Hepatocyte (in vitro differentiated cells): ENCODE measurements around the gene ZNF302. TPM values are rescaled to one million over a fixed set of nuclear protein-coding genes. Genes with fewer than 3 reads are reported as not detected.
A peak's percentile ranks its signal among the peaks of the same experiment; 100 is the strongest.

Source experiments
- DNase-seq: peaks from one replicate; pipeline ENCODE4 v3.0.0-alpha.2; 2016; ENCODE audit warnings: low spot score
- H2AFZ ChIP-seq: fragments of 200-600 bp; sonication (generic); 2 replicates; pipeline ENCODE4 v1.6.0; 2016; ENCODE audit warnings: antibody characterized with exemption, mild to moderate bottlenecking
- H3K27ac ChIP-seq: fragments of 200-600 bp; sonication (generic); 2 replicates; pipeline ENCODE4 v1.5.1; 2016; ENCODE audit warnings: mild to moderate bottlenecking
- H3K27me3 ChIP-seq: fragments of 200-600 bp; sonication (generic); 2 replicates; pipeline ENCODE4 v1.6.1; 2016
- H3K36me3 ChIP-seq: fragments of 200-600 bp; sonication (generic); replicated peaks from 2 replicates; pipeline ENCODE4 v1.5.1; 2016; ENCODE audit warnings: low read depth; ENCODE audit not compliant: insufficient read depth
- H3K4me1 ChIP-seq: fragments of 200-600 bp; sonication (generic); 2 replicates; pipeline ENCODE4 v1.5.1; 2016; ENCODE audit warnings: mild to moderate bottlenecking, moderate library complexity; ENCODE audit not compliant: insufficient read depth
- H3K4me2 ChIP-seq: fragments of 200-600 bp; sonication (generic); 2 replicates; pipeline ENCODE4 v1.6.0; 2016
- H3K4me3 ChIP-seq: fragments of 200-600 bp; sonication (generic); 2 replicates; pipeline ENCODE4 v1.5.1; 2016; ENCODE audit warnings: mild to moderate bottlenecking
- H3K79me2 ChIP-seq: fragments of 200-600 bp; sonication (generic); 2 replicates; pipeline ENCODE4 v1.6.0; 2017; ENCODE audit warnings: mild to moderate bottlenecking
- H3K9me2 ChIP-seq: fragments of 200-600 bp; sonication (generic); replicated peaks from 2 replicates; pipeline ENCODE4 v1.6.0; 2017; ENCODE audit warnings: mild to moderate bottlenecking; ENCODE audit not compliant: insufficient read depth
- H3K9me3 ChIP-seq: fragments of 200-600 bp; sonication (generic); 2 replicates; pipeline ENCODE4 v1.5.1; 2016; ENCODE audit warnings: low read depth, mild to moderate bottlenecking
- H4K20me1 ChIP-seq: fragments of 200-600 bp; sonication (generic); 2 replicates; pipeline ENCODE4 v1.6.0; 2016; ENCODE audit warnings: mild to moderate bottlenecking; ENCODE audit not compliant: insufficient read depth, poor library complexity, severe bottlenecking
- EZH2 ChIP-seq: fragments of 200-600 bp; sonication (generic); IDR thresholded peaks from 2 replicates; pipeline ENCODE4 v1.6.1; 2016; ENCODE audit warnings: antibody characterized with exemption, mild to moderate bottlenecking, borderline replicate concordance
- EZH2phosphoT487 ChIP-seq: fragments of 200-600 bp; sonication (generic); IDR thresholded peaks from one replicate; pipeline ENCODE4 v1.6.1; 2018; ENCODE audit warnings: antibody characterized with exemption, mild to moderate bottlenecking, low read depth, moderate library complexity; ENCODE audit not compliant: unreplicated experiment, severe bottlenecking
- WGBS: methylation state at CpG from one replicate; pipeline ENCODE4 v1.1.6; 2016; ENCODE audit warnings: low lambda C conversion rate; ENCODE audit errors: missing lambda C conversion rate; 5-methylcytosine and 5-hydroxymethylcytosine counted together
- polyA plus RNA-seq: library from polyadenylated mRNA; unstranded; fragments of >200 nt; fragmentation: Nextera tagmentation; extraction: Ambion mirVana; gene quantifications from 2 replicates; pipeline ENCODE4 v1.2.1, GENCODE V29; 2016
- small RNA-seq: library from RNA; depleted of rRNA; stranded (forward); fragments of <200 nt; gene quantifications from one replicate; pipeline ENCODE3, GENCODE V24; 2014
- total RNA-seq: library from RNA; depleted of rRNA; stranded (reverse); fragments of >200 nt; gene quantifications from 2 replicates; pipeline ENCODE4 v1.2.3, GENCODE V29; 2014
- TF ChIP-seq, protein P1 (sequence below): fragments of 200-600 bp; sonication (generic); IDR thresholded peaks from 2 replicates; pipeline ENCODE4 v1.5.1; 2016; ENCODE audit warnings: antibody characterized with exemption, mild to moderate bottlenecking; ENCODE audit not compliant: poor library complexity

Gene ZNF302
- total and polyA plus RNA-seq, 2 experiments from 2014 or later = 19.5 to 29.1 TPM

DNA sequence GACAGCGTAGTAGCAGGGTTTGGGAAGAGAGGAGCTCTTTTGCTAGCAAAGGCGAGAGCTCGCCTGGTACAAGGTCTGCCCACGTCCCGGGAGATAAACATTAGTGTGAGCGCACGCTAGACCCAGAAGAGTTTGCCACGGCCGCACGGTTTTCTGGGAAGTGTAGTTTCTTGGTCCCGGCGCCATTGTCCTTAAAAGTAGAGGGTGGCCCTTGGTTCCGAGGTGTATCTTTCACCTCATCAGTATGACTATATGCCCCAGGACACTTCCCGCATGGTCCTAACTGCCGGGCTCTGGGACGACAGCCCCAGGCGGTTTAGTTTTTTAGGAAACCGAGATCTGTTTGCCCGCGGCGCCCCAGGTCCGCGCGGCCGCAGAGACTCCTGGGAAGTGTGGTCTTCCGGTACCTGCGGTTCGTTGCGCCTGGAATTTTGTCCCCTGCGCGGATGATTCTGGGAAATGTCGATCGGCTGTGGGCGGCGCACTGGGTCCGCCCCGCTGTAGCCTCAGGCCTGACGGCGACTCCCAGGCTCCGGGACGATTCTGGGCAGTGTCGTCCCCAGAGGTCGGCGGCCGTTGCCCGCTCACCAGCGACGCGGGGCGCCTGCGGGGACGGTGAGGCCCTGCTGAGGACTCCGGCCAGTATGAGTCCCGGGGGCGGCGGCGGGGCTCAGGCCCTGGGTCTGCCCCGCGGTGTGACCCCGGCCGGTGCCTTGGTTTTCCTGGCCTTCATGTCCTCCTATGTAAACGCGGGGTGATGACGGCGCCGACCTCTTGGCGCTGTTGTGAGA, 56.5 kb downstream of the ZNF302 start, which contains the start of gene ZNF181:
ZNF181 (plus strand) TSS at position 498 of the 791 bp plus-strand sequence. CDS start 795 bp downstream, outside the sequence.
- no peaks in the 10 kb centered on the region for H3K36me3 ChIP-seq
- under 1% methylated on average over 65 of the region's 67 CpGs for WGBS
- H3K9me3 ChIP-seq = peaks cover 8% of the 10 kb centered on the region
- peaks cover 12% of the 10 kb centered on the region for H3K4me1 ChIP-seq
- H3K4me2 ChIP-seq = peak within 1 kb of the TSS; percentile 84
- peak within 1 kb of the TSS; percentile 85 for H3K4me3 ChIP-seq
- peaks cover 21% of the 10 kb centered on the region for H3K79me2 ChIP-seq
- peak within 1 kb of the TSS; percentile 87 for H2AFZ ChIP-seq
- DNase-seq = peak; percentile 94
- H4K20me1 ChIP-seq = no peaks in the 10 kb centered on the region
- TF ChIP-seq EZH2 = no peak
- TF ChIP-seq, protein P1, sequence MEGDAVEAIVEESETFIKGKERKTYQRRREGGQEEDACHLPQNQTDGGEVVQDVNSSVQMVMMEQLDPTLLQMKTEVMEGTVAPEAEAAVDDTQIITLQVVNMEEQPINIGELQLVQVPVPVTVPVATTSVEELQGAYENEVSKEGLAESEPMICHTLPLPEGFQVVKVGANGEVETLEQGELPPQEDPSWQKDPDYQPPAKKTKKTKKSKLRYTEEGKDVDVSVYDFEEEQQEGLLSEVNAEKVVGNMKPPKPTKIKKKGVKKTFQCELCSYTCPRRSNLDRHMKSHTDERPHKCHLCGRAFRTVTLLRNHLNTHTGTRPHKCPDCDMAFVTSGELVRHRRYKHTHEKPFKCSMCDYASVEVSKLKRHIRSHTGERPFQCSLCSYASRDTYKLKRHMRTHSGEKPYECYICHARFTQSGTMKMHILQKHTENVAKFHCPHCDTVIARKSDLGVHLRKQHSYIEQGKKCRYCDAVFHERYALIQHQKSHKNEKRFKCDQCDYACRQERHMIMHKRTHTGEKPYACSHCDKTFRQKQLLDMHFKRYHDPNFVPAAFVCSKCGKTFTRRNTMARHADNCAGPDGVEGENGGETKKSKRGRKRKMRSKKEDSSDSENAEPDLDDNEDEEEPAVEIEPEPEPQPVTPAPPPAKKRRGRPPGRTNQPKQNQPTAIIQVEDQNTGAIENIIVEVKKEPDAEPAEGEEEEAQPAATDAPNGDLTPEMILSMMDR = no peak
- TF ChIP-seq EZH2phosphoT487 = no peak
- no peaks in the 10 kb centered on the region for H3K9me2 ChIP-seq
- peak within 1 kb of the TSS; percentile 99 for H3K27ac ChIP-seq
- no peaks in the 10 kb centered on the region for H3K27me3 ChIP-seq

DNA sequence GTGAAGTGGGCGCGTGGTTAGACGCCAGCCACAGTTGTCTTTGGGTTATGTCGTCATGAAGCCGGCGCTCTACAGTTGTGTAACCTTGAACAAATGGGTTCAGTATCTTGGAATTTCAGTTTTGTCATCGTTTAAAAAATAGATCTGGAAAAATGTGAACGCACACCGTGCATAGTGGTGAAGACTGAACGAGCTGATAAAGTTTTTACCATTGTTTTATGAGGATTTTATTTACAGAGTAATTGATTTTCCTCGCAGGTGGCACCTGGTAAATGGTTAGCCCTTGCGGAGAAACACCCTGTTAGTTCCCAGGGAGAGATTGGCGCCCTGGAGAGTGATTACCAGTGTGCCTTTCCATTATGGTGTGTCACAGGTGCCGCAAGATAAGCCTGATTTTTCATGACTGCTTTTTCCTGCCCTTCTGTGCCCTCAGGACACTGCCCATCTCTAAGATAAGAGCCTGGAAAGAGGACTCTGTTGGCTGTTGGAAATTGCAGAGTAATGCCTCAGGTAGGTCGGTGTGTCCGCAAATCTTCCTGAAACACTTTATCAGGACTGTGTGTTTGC, 57.1 kb downstream of the ZNF302 start:
- Histone ChIP-seq H4K20me1 (no peaks in the 10 kb centered on the region), H3K27me3 (no peaks in the 10 kb centered on the region)
- DNase-seq = peak; percentile 46

More for the DNA sequence above, 57.1 kb downstream of the ZNF302 start:
- peak overlapping the region; percentile 99 for H3K27ac ChIP-seq
- peaks cover 13% of the 10 kb centered on the region for H3K9me3 ChIP-seq
- H3K4me1 ChIP-seq = peaks cover 12% of the 10 kb centered on the region
- peak overlapping the region; percentile 85 for H3K4me3 ChIP-seq
- peaks cover 7% of the 10 kb centered on the region for H3K36me3 ChIP-seq
- no peaks in the 10 kb centered on the region for H3K9me2 ChIP-seq
- H3K79me2 ChIP-seq = peaks cover 21% of the 10 kb centered on the region
- peak overlapping the region; percentile 87 for H2AFZ ChIP-seq
- H3K4me2 ChIP-seq = peak overlapping the region; percentile 84
- TF ChIP-seq EZH2 (no peak), EZH2phosphoT487 (no peak)
- TF ChIP-seq, protein P1 = no peak
- 8% methylated on average over 16 of the region's 16 CpGs for WGBS

Small RNAs within 50 kb of the gene (small RNA-seq; reads per million reads assigned to genes)
- not detected for gene RF00611

Other genes starting within 250 kb of the ZNF302 start
- gene UBA2, start 249.3 kb upstream of the ZNF302 start, total RNA-seq = 112 and 125 TPM in 2 replicates
- gene UBA2, start 249.3 kb upstream of the ZNF302 start, polyA plus RNA-seq = 61.4 and 65.0 TPM in 2 replicates
- gene WTIP, start 195.9 kb upstream of the ZNF302 start, total RNA-seq = 21.5 and 29.3 TPM in 2 replicates
- 17.1 and 18.1 TPM in 2 replicates for gene WTIP, start 195.9 kb upstream of the ZNF302 start, polyA plus RNA-seq
- 0.04 and 0.13 TPM in 2 replicates for gene SCGB2B2, start 519 bp upstream of the ZNF302 start, total RNA-seq
- gene SCGB2B2, start 519 bp upstream of the ZNF302 start, polyA plus RNA-seq = not detected in 2 replicates
- 14.5 and 30.0 TPM in 2 replicates for gene ZNF181, start 56.6 kb downstream of the ZNF302 start, total RNA-seq
- 11.5 and 11.7 TPM in 2 replicates for gene ZNF181, start 56.6 kb downstream of the ZNF302 start, polyA plus RNA-seq
- 6.0 and 6.1 TPM in 2 replicates for gene ZNF599, start 95.5 kb downstream of the ZNF302 start, total RNA-seq
- gene ZNF599, start 95.5 kb downstream of the ZNF302 start, polyA plus RNA-seq = 6.2 and 7.6 TPM in 2 replicates
- gene ZNF30, start 249.2 kb downstream of the ZNF302 start, total RNA-seq = 3.0 and 3.2 TPM in 2 replicates
- gene ZNF30, start 249.2 kb downstream of the ZNF302 start, polyA plus RNA-seq = 1.1 and 1.2 TPM in 2 replicates